HG03159 (cell line): ENCODE results near the gene ACSBG1.
"Not testable (repeated sequence)": the region's sequence is repeated elsewhere in the genome, so short reads cannot be mapped to it uniquely, and the experiment has no call there.

ENCODE experiments used
- ATAC-seq: cut with Tn5 transposase; IDR thresholded peaks from one replicate; pipeline ENCODE4 v1.9.1; 2021; ENCODE audit warnings: mild to moderate bottlenecking, moderate library complexity; ENCODE audit not compliant: unreplicated experiment

ACSBG1 gene

GRCh38 chr15:78171864-78172472, 62.4 kb downstream of the ACSBG1 start:
- no peak for ATAC-seq

DNA sequence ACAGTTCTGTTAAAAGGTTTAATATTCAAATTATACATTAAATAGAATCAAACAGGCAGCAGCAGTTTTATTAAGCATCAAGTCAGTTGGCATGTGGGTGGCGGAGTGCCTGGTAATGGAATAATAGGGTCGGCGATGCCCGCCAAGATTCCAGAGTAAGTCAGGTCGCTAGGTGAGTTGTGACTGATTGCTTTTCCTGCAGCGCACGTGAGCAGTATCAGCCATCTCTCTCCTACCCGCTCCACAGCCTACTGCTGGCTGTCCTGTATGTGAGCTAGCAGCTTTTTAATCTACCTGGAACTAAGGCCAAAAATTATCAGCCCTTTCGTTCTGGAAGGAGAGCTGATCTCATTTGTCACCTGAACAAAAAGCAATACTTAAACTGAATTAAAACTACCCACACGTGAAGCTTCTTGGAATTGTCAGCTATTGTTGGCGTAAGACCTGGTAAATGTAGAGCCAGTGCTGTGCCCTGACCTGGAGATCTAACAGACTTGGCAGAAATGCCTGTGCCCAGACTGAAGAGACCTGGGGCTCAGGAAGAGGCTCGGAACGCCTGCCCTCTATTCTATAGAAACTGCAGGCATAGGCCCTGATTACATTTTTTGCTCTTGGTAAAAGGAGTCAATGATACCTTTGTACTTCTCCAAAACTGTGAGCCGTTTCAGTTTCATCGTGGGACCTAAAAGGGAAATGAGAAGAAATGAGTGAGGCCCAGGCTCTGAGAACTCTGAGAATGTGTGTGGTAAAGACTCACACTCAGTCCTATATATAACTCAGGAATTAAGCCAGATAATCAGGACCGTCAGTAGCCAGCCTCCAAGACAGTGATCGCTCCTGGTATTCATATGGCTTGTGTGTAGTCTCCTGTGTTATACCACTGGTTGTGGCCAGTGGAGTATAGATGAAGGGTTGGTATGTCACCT, 63.3 kb downstream of the ACSBG1 start:
- ATAC-seq, result peak; percentile 62

DNA sequence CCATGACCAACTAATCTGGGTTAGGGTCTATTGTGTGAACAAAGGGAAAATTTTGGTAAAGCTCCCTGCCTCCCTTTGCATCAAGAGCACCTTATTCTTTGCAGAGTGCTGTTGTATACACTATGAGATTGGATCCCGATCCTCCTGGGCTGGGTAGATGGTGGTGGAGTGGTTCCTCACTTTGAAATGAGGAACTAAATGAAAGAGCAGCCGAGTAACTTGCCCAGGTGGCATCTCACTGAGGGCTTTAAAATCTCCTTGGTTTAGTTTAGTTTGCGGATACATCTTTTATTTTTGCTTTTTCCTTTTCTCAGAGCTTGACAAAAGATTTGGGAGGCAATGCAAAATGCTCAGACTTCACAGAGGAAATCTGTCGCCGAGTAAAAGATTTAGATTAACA, 65.8 kb downstream of the ACSBG1 start:
- ATAC-seq, result no peak

DNA sequence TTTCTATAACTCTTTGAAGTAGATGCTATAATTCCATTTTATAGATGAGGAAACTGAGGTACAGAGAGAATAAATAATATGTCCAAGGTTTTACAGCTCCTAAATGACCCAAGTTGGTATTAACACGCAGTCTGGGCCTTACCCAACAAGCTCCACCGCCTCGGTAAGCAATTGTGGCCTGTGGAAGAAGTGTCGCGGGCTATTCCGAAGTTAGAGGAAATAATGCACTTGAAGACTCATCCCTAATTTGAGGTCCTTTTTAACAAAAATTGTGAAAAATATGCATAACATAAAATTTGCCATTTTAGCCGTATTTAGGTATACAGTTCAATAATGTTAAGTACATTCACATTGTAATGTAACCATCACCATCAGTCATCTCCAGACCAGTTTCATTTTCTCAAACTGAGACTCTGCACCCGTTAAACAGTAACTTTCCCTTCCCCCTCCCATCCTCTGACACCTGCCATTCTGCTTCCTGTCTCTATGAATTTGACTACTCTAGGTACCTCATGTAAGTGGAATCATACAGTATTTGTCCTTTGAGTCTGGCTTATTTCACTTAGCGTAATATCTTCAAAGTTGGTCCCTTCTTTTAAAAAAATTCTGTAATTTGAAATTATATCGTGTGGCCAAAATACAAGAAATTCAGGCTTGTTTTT, 67.0 kb downstream of the ACSBG1 start:
- ATAC-seq, result peak; percentile 79

- no peak for ATAC-seq
Observed at GRCh38 chr15:78164010-78164409, 70.4 kb downstream of the ACSBG1 start.

DNA sequence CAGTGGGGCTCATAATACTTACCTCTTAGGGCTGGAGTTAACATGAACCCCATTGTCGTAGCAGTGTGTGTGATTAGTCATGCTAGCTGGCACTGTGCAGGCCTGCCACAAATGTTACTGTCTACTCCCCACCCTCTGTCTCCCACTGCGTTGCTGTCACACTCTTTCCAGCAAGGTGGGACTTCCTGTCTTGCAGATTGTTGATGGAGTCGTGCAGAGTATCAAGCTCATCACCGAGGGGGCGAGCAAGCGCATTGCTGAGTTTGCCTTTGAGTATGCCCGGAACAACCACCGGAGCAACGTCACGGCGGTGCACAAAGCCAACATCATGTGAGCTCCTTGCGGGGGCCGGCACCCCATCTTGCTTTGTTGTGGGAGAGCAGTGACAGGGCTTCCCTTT, 72.3 kb downstream of the ACSBG1 start:
- ATAC-seq, result no peak

DNA sequence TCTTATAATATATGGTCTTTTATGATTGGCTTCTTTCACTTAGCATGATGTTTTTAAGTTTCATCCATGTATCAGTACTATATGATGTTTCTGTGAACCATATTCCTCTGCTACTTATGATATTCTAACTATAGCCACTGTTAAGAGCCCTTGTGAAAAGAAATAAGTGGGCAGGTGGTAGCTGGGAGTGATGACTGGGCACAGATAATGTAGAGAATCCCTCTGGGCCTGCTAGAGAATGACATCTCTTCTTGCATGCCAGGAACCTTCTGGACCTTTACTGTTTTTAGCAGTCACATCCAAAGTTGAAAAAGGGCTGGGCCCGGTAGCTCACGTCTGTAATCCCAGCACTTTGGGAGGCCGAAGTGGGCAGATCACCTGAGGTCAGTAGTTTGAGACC, 75.0 kb downstream of the ACSBG1 start:
- no peak for ATAC-seq

DNA sequence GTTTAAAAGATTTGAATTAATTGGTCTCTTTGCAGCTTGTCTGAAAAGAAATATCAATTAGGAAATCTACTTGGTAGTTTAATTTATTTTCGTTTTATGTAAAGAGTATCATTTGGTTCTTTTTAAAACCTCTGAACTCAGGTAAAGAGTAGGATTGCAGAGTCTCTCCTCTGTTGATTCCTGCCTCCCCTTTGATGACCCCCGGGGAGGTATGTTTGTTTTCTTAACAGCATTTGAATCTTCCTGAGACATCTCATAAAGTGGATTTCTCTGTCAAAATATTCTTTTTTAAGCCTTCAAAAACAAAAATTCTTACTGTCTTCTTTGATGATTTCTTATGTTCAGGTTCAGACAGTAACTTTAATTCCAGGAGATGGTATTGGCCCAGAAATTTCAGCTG, 77.2 kb downstream of the ACSBG1 start:
- ATAC-seq, result no peak

DNA sequence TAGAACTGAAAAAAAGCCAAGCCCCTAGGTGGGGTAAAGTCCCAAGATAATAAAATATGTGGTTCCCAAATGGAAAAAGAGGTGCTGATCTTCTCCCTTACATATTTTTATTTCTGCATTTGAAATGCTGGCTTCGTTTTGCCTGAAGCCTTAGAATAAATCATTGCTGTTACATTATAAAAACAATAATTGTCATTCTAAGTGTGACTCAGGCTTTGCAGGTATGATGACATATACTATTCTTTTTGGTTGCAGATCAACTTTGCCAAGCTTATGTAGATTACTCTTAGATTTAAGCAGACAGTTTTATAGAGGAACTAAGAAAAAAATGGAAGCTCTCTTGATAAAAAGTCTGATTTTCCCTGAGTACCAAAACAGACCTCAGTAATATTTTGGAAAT, 77.7 kb downstream of the ACSBG1 start:
- ATAC-seq, result no peak

GRCh38 chr15:78155355-78155939, 78.9 kb downstream of the ACSBG1 start:
- ATAC-seq, result no peak

- no peak for ATAC-seq
Observed at GRCh38 chr15:78154955-78155354, 79.4 kb downstream of the ACSBG1 start.

- ATAC-seq, result not testable (repeated sequence)
Observed at GRCh38 chr15:78151075-78151474, 83.3 kb downstream of the ACSBG1 start.

DNA sequence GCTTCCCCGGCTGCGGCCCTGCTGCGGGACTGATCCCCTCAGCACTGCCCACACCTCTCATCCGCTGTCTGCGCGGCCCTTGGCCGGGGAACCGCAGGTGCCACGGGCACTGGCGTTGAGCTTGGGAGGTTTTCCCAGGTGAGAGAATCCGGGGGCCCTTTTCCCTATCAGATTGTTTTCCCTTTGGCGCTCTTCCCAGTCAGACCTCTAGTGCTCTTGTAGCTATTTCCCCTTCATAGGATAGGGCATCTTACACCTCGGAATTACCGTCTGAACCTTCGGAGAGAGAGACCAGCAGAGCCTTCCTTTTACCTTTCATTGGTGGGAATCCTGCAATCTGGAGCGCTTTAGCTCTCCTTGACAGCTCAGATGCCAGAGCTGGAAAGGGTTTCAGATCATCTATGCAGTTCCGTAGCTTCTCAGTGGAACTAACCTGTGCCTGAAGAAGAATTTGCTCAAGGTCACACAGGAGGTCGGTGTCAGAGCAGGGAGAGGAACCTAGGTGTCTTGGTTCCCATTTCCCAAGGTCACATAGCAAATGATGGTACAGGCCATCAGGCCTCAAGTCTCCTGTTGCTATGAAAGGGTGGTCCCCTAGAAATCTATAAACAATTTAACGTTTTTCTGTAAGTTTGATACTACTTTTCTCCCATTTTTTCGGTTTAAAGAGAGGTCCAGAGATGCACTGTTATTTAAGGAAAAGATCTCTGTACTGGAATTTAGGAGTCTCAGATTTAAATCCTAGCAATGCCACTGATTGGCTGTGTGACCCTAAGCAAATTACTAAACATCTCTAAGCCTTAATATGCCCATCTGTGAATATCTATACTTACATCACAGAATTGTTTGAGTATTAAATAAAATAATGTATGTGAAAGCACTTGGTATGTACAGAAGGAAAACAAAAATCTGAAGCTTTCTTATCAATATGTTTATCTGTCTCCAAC, 84.3 kb downstream of the ACSBG1 start:
- ATAC-seq, result peak; percentile 33

GRCh38 chr15:78149068-78149804, 85.1 kb downstream of the ACSBG1 start, which contains the start of gene IDH3A:
Gene IDH3A (plus strand): TSS chr15:78149362. CDS start chr15:78149404, 42 bp downstream.
- ATAC-seq, result peak; percentile 75

GRCh38 chr15:78148392-78149067, 85.8 kb downstream of the ACSBG1 start:
- ATAC-seq, result peak; percentile 4

- ATAC-seq, result no peak
Observed at GRCh38 chr15:78147566-78147965, 86.8 kb downstream of the ACSBG1 start.

DNA sequence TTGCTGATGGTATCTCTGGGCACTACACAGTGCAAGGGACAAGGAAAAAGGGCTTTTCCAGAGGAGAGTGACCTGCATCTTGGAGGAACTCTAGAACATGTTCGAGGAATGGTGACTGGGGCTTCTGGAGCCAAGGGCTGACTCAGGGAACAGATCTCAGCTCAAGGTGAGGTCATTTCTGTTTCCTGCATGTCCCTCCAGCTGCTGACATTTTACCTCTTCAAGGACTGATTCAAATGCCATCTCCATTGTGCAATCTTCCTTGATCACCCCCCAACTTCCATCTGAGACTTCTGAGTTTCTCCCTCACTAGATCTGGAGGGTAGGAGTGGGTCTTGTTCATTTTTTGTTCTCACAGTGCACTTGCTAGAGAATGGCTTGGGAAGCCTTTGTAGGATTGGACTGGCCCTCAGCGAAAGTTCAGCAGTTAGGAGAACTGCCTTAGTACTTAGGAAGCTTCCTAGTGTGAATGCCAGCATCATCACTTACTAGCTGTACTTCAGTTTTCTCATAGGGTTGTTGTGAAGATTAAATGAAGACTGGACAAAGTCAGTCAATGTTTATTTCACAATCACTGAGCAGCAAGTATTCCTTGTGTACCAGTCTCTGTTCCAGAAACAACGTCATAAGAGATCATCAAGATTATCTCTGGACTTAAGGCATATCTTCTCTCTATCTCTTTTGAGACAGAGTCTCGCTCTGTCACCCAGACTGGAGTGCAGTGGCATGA, 87.8 kb downstream of the ACSBG1 start:
- ATAC-seq, result no peak

GRCh38 chr15:78142332-78142731, 92.0 kb downstream of the ACSBG1 start:
- no peak for ATAC-seq
